Measurements from ENCODE around the gene PHKB.

PHKB gene

DNA sequence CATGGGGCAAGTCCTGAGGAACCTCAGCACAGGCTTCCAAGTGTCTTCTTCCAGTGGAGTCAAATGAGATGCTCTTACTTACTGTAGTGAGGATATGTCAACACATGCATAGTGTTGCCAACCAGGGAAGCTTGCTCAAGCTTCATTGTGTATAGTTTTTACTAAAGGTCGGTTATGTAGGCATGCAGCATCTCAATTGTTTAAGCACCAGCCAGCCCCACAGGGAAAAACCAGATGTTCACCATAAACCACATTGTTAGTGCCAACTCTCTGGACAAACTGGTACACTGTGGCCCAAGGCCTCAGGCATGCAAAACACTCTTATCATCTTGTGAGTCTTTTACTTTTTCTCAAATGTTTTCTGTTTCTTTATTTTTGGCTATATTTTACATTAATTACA, 152.1 kb downstream of the PHKB start:
- no CpG with 5 or more reads among the region's 1 CpG for WGBS (ENCODE audit: insufficient coverage, insufficient read length)
- no peaks in the 10 kb centered on the region for H3K4me1 ChIP-seq (ENCODE audit: control insufficient read depth, insufficient read depth, low read length)
- no peaks in the 10 kb centered on the region for H3K36me3 ChIP-seq (ENCODE audit: control insufficient read depth, insufficient read depth, low read length)
- DNase-seq (ENCODE audit: low read depth, low spot score), result no peak
- H3K27ac ChIP-seq (ENCODE audit: low read length), result no peak overlapping the region
- no peak overlapping the region for H3K4me3 ChIP-seq (ENCODE audit: low read length)
- no peaks in the 10 kb centered on the region for H3K27me3 ChIP-seq (ENCODE audit: control insufficient read depth, insufficient read depth, low read length)
- no peaks in the 10 kb centered on the region for H3K9me3 ChIP-seq (ENCODE audit: control insufficient read depth, insufficient read depth, low read length)

DNA sequence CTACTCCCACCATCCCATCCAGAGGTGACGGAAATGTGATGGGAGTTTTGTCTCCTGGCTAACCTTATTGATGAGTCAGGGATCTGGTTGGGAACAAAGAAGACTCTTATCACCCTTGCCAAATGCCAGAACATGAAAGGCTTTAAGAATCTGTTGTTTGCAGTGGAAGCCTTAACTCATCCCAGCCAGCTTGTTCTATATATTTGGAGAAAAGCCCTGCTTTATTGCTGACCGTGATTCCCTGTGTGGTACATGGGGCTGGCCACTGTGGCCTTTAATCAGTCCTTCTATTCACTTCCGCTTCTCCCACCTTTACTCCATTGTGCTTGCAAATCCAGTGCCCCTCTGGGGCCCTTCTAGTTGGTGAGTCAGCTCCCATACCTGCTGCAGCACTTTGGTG, 156.6 kb downstream of the PHKB start:
- Histone ChIP-seq H3K27ac (ENCODE audit: low read length) (no peak overlapping the region), H3K36me3 (ENCODE audit: control insufficient read depth, insufficient read depth, low read length) (no peaks in the 10 kb centered on the region), H3K4me1 (ENCODE audit: control insufficient read depth, insufficient read depth, low read length) (no peaks in the 10 kb centered on the region), H3K27me3 (ENCODE audit: control insufficient read depth, insufficient read depth, low read length) (no peaks in the 10 kb centered on the region), H3K4me3 (ENCODE audit: low read length) (no peak overlapping the region), H3K9me3 (ENCODE audit: control insufficient read depth, insufficient read depth, low read length) (no peaks in the 10 kb centered on the region)
- no peak for DNase-seq (ENCODE audit: low read depth, low spot score)
- WGBS (ENCODE audit: insufficient coverage, insufficient read length), result no CpG with 5 or more reads among the region's 3 CpGs

- Histone ChIP-seq H3K9me3 (ENCODE audit: control insufficient read depth, insufficient read depth, low read length) (no peaks in the 10 kb centered on the region), H3K36me3 (ENCODE audit: control insufficient read depth, insufficient read depth, low read length) (no peaks in the 10 kb centered on the region), H3K27me3 (ENCODE audit: control insufficient read depth, insufficient read depth, low read length) (no peaks in the 10 kb centered on the region), H3K27ac (ENCODE audit: low read length) (no peak overlapping the region), H3K4me1 (ENCODE audit: control insufficient read depth, insufficient read depth, low read length) (peaks cover 2% of the 10 kb centered on the region), H3K4me3 (ENCODE audit: low read length) (no peak overlapping the region)
- no CpG with 5 or more reads among the region's 1 CpG for WGBS (ENCODE audit: insufficient coverage, insufficient read length)
- DNase-seq (ENCODE audit: low read depth, low spot score), result no peak
Observed at GRCh38 chr16:47622451-47623176, 161.5 kb downstream of the PHKB start.

DNA sequence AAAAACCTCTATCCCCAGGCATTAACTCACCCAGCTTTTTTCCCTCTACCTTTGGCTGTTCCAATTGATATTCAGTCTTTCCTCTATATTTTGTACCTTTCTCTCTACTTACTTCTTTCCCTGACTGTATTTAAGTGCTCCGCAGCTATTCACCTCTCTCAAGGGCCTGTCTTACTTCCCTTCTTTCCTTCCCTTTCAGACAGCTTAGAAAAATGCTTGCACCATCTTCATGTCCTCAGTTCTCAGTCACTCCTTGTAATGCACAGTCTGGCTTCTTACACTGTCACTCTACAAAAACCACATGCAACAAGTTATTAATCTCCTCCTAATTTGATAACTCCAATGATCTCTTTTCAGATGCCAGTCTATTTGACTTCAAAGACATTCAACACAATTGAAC, 163.4 kb downstream of the PHKB start:
- Histone ChIP-seq H3K36me3 (ENCODE audit: control insufficient read depth, insufficient read depth, low read length) (no peaks in the 10 kb centered on the region), H3K4me3 (ENCODE audit: low read length) (no peak overlapping the region), H3K27ac (ENCODE audit: low read length) (no peak overlapping the region), H3K4me1 (ENCODE audit: control insufficient read depth, insufficient read depth, low read length) (peaks cover 2% of the 10 kb centered on the region), H3K27me3 (ENCODE audit: control insufficient read depth, insufficient read depth, low read length) (no peaks in the 10 kb centered on the region), H3K9me3 (ENCODE audit: control insufficient read depth, insufficient read depth, low read length) (no peaks in the 10 kb centered on the region)
- DNase-seq (ENCODE audit: low read depth, low spot score), result no peak
- WGBS (ENCODE audit: insufficient coverage, insufficient read length), result no CpG with 5 or more reads among the region's 1 CpG

- WGBS (ENCODE audit: insufficient coverage, insufficient read length), result no CpG with 5 or more reads among the region's 1 CpG
Observed at GRCh38 chr16:47625115-47625567, 164.0 kb downstream of the PHKB start.

GRCh38 chr16:47626246-47626645, 165.1 kb downstream of the PHKB start:
- Histone ChIP-seq H3K4me3 (ENCODE audit: low read length) (no peak overlapping the region), H3K9me3 (ENCODE audit: control insufficient read depth, insufficient read depth, low read length) (no peaks in the 10 kb centered on the region), H3K36me3 (ENCODE audit: control insufficient read depth, insufficient read depth, low read length) (no peaks in the 10 kb centered on the region), H3K27me3 (ENCODE audit: control insufficient read depth, insufficient read depth, low read length) (no peaks in the 10 kb centered on the region), H3K4me1 (ENCODE audit: control insufficient read depth, insufficient read depth, low read length) (peaks cover 2% of the 10 kb centered on the region), H3K27ac (ENCODE audit: low read length) (no peak overlapping the region)
- no CpG with 5 or more reads among the region's 1 CpG for WGBS (ENCODE audit: insufficient coverage, insufficient read length)
- no peak for DNase-seq (ENCODE audit: low read depth, low spot score)

More at GRCh38 chr16:47625115-47625567, 164.0 kb downstream of the PHKB start:
- Histone ChIP-seq H3K9me3 (ENCODE audit: control insufficient read depth, insufficient read depth, low read length) (no peaks in the 10 kb centered on the region), H3K36me3 (ENCODE audit: control insufficient read depth, insufficient read depth, low read length) (no peaks in the 10 kb centered on the region), H3K4me1 (ENCODE audit: control insufficient read depth, insufficient read depth, low read length) (peaks cover 2% of the 10 kb centered on the region), H3K4me3 (ENCODE audit: low read length) (no peak overlapping the region), H3K27ac (ENCODE audit: low read length) (no peak overlapping the region), H3K27me3 (ENCODE audit: control insufficient read depth, insufficient read depth, low read length) (no peaks in the 10 kb centered on the region)
- no peak for DNase-seq (ENCODE audit: low read depth, low spot score)

DNA sequence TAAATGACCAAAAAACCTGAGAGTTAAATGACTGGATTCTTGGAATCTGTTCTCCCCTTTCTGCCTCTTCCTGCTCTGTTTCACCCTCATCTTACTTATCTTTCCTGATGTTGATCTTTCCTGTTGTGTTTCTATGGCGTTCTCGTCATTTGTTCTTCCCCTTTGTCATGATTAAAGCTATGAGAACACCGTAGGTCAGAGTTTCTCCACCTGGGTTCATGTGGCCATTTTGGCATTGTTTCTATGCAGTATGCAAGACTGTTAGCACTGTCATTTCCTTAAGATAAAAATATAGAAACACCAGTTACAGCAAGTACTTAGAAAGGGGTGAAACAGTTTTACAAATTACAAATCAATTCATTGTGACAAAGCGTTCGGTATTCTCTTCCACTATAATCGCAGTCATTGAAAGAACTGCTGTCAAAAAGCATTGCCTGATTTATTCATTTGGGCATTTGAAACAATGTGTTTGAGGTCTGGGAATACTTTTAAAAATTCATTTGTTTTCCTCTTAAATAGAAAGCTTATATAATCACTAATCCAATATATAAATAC, 166.0 kb downstream of the PHKB start:
- H3K9me3 ChIP-seq (ENCODE audit: control insufficient read depth, insufficient read depth, low read length), result no peaks in the 10 kb centered on the region
- WGBS (ENCODE audit: insufficient coverage, insufficient read length), result no CpG with 5 or more reads among the region's 6 CpGs
- DNase-seq (ENCODE audit: low read depth, low spot score), result no peak
- no peak overlapping the region for H3K4me3 ChIP-seq (ENCODE audit: low read length)
- peaks cover 2% of the 10 kb centered on the region for H3K4me1 ChIP-seq (ENCODE audit: control insufficient read depth, insufficient read depth, low read length)
- H3K27me3 ChIP-seq (ENCODE audit: control insufficient read depth, insufficient read depth, low read length), result no peaks in the 10 kb centered on the region
- no peaks in the 10 kb centered on the region for H3K36me3 ChIP-seq (ENCODE audit: control insufficient read depth, insufficient read depth, low read length)
- no peak overlapping the region for H3K27ac ChIP-seq (ENCODE audit: low read length)

- H3K36me3 ChIP-seq (ENCODE audit: control insufficient read depth, insufficient read depth, low read length), result no peaks in the 10 kb centered on the region
- no peak overlapping the region for H3K4me3 ChIP-seq (ENCODE audit: low read length)
- no peaks in the 10 kb centered on the region for H3K9me3 ChIP-seq (ENCODE audit: control insufficient read depth, insufficient read depth, low read length)
- H3K4me1 ChIP-seq (ENCODE audit: control insufficient read depth, insufficient read depth, low read length), result peaks cover 2% of the 10 kb centered on the region
- no peak for DNase-seq (ENCODE audit: low read depth, low spot score)
- no peak overlapping the region for H3K27ac ChIP-seq (ENCODE audit: low read length)
- no peaks in the 10 kb centered on the region for H3K27me3 ChIP-seq (ENCODE audit: control insufficient read depth, insufficient read depth, low read length)
Observed at GRCh38 chr16:47627721-47628120, 166.6 kb downstream of the PHKB start.

DNA sequence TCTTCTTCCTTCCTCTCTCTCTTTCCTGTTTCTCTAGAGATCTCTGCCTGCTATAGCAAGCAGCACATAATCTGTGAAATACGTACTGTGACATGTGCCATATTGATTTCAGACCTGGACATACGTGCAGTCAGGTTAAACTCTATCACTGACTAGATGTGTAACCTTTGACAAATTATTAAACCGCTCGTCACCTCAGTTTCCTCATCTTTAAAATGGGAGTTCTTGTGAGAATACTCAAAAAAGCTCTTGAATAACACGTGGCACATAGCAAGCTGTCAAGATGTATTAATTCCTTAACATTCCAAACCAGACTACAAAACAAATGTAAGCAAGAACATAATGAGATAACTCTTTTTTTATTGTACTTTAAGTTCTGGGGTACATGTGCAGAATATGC, 170.0 kb downstream of the PHKB start:
- H3K36me3 ChIP-seq (ENCODE audit: control insufficient read depth, insufficient read depth, low read length), result no peaks in the 10 kb centered on the region
- no CpG with 5 or more reads among the region's 5 CpGs for WGBS (ENCODE audit: insufficient coverage, insufficient read length)
- no peak for DNase-seq (ENCODE audit: low read depth, low spot score)
- H3K4me3 ChIP-seq (ENCODE audit: low read length), result no peak overlapping the region
- no peaks in the 10 kb centered on the region for H3K27me3 ChIP-seq (ENCODE audit: control insufficient read depth, insufficient read depth, low read length)
- H3K9me3 ChIP-seq (ENCODE audit: control insufficient read depth, insufficient read depth, low read length), result no peaks in the 10 kb centered on the region
- H3K4me1 ChIP-seq (ENCODE audit: control insufficient read depth, insufficient read depth, low read length), result peaks cover 2% of the 10 kb centered on the region
- H3K27ac ChIP-seq (ENCODE audit: low read length), result no peak overlapping the region

DNA sequence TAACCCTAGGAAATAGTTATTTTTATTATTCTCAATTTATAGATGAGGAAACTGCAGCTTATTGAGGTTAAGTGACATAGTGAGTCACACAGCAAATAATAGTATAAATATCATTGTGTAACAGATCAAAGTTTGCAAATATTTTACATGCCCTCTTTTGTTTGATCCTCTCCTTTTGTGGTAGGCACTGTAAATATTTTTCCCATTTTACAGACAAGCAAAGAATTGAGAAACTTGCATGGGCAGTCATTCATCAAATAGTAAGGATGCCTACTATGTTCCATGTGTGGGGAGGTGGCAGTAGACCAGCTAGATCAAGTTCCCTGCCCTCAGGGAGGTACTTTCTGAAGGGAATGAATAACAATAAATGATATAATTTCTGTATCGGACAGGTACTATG, 173.0 kb downstream of the PHKB start:
- no peak overlapping the region for H3K4me3 ChIP-seq (ENCODE audit: low read length)
- no peak overlapping the region for H3K27ac ChIP-seq (ENCODE audit: low read length)
- H3K4me1 ChIP-seq (ENCODE audit: control insufficient read depth, insufficient read depth, low read length), result no peaks in the 10 kb centered on the region
- H3K27me3 ChIP-seq (ENCODE audit: control insufficient read depth, insufficient read depth, low read length), result no peaks in the 10 kb centered on the region
- H3K36me3 ChIP-seq (ENCODE audit: control insufficient read depth, insufficient read depth, low read length), result no peaks in the 10 kb centered on the region
- DNase-seq (ENCODE audit: low read depth, low spot score), result no peak
- no CpG with 5 or more reads among the region's 1 CpG for WGBS (ENCODE audit: insufficient coverage, insufficient read length)
- no peaks in the 10 kb centered on the region for H3K9me3 ChIP-seq (ENCODE audit: control insufficient read depth, insufficient read depth, low read length)

- H3K4me1 ChIP-seq (ENCODE audit: control insufficient read depth, insufficient read depth, low read length), result no peaks in the 10 kb centered on the region
- no peak overlapping the region for H3K4me3 ChIP-seq (ENCODE audit: low read length)
- no peaks in the 10 kb centered on the region for H3K36me3 ChIP-seq (ENCODE audit: control insufficient read depth, insufficient read depth, low read length)
- H3K9me3 ChIP-seq (ENCODE audit: control insufficient read depth, insufficient read depth, low read length), result no peaks in the 10 kb centered on the region
- no peak for DNase-seq (ENCODE audit: low read depth, low spot score)
- H3K27me3 ChIP-seq (ENCODE audit: control insufficient read depth, insufficient read depth, low read length), result no peaks in the 10 kb centered on the region
- no peak overlapping the region for H3K27ac ChIP-seq (ENCODE audit: low read length)
Observed at GRCh38 chr16:47634727-47635126, 173.6 kb downstream of the PHKB start.
